Activated naive CD4-positive, alpha-beta T cell treated with anti-CD3 and anti-CD28 coated beads, Interleukin-2, amount 10 ng/mL, durations not matched to agents 7 days and 5 days (primary cell): ENCODE results near the gene DUSP19.
"Not testable (repeated sequence)": the region's sequence is repeated elsewhere in the genome, so short reads cannot be mapped to it uniquely, and the experiment has no call there.

Source experiments
- CTCF ChIA-PET: fragments of 350-600 bp; sonication (Branson Sonifier 250); formaldehyde crosslinking; loops from one replicate; lab custom pipeline; 2021; ENCODE audit warnings: antibody characterized with exemption; lab: Charles Lee
- DNase-seq: peaks from one replicate; pipeline ENCODE4 v3.0.0-alpha.2; 2020
- H3K27ac Mint-ChIP-seq: one replicate; pipeline ENCODE4 v1.8.0; 2021; ENCODE audit warnings: mild to moderate bottlenecking, moderate library complexity, mixed read lengths
- H3K27me3 Mint-ChIP-seq: one replicate; pipeline ENCODE4 v1.8.0; 2021; ENCODE audit warnings: mild to moderate bottlenecking, mixed read lengths
- H3K36me3 Mint-ChIP-seq: one replicate; pipeline ENCODE4 v1.8.0; 2021; ENCODE audit warnings: mixed read lengths
- H3K4me1 Mint-ChIP-seq: one replicate; pipeline ENCODE4 v1.8.0; 2021; ENCODE audit warnings: mixed read lengths
- H3K4me3 Mint-ChIP-seq: one replicate; pipeline ENCODE4 v1.8.0; 2021; ENCODE audit warnings: mild to moderate bottlenecking, moderate library complexity, mixed read lengths
- H3K9me3 Mint-ChIP-seq: one replicate; pipeline ENCODE4 v1.8.0; 2021; ENCODE audit warnings: mixed read lengths

The DUSP19 gene

GRCh38 chr2:183078464-183079138, at the start of gene DUSP19:
TSS of gene DUSP19 (plus strand) at chr2:183078747. CDS start at chr2:183078934, 187 bp downstream.
- CTCF ChIA-PET, result interaction anchor here (0.6 to 1.5 kb wide), 2 partner anchors 38 to 95 kb away, joined by 3 read pairs; no protein-coding TSS in a partner anchor
- Mint-ChIP-seq H3K4me3 (peak within 1 kb of the TSS; percentile 89), H3K27me3 (peaks cover 12% of the 10 kb centered on the region), H3K36me3 (no peaks in the 10 kb centered on the region), H3K9me3 (no peaks in the 10 kb centered on the region), H3K4me1 (peaks cover 13% of the 10 kb centered on the region), H3K27ac (peak within 1 kb of the TSS; percentile 3)
- peak; percentile 87 for DNase-seq

DNA sequence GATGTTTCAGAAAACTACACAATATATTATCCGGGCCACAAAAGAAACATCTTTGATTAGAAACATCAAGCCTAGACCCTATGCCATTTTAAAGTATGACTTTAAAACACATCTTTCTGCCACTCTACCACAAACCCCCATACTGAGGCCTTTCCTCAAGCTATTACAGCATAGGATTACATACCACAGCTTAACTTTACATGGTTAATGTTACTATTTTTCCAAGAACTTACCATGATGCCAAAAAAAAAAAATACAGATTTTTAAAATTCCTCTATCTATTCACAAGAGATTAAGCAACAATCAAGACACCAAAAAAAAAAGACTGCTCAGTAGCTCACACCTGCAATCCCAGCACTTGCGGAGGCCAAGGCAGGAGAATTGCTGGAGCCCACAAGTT, 49.3 kb upstream of the DUSP19 start:
- Mint-ChIP-seq H3K27ac (no peak overlapping the region), H3K4me1 (no peaks in the 10 kb centered on the region), H3K27me3 (peaks cover 42% of the 10 kb centered on the region), H3K36me3 (no peaks in the 10 kb centered on the region), H3K4me3 (no peak overlapping the region), H3K9me3 (no peaks in the 10 kb centered on the region)
- DNase-seq, result no peak
- CTCF ChIA-PET, result interaction anchor here (0.6 kb wide), 1 partner anchor 146 kb away, joined by 3 read pairs; no protein-coding TSS in a partner anchor

- H3K27me3 Mint-ChIP-seq, result peaks cover 53% of the 10 kb centered on the region
- H3K36me3 Mint-ChIP-seq, result no peaks in the 10 kb centered on the region
- H3K9me3 Mint-ChIP-seq, result no peaks in the 10 kb centered on the region
- no peak overlapping the region for H3K27ac Mint-ChIP-seq
- CTCF ChIA-PET, result interaction anchor here (0.9 to 1.0 kb wide), 2 partner anchors 9 to 15 kb away, joined by 3 read pairs; no protein-coding TSS in a partner anchor
- peaks cover 20% of the 10 kb centered on the region for H3K4me1 Mint-ChIP-seq
- DNase-seq, result no peak
- H3K4me3 Mint-ChIP-seq, result no peak overlapping the region
Observed at GRCh38 chr2:183031911-183032794, 46.4 kb upstream of the DUSP19 start.

DNA sequence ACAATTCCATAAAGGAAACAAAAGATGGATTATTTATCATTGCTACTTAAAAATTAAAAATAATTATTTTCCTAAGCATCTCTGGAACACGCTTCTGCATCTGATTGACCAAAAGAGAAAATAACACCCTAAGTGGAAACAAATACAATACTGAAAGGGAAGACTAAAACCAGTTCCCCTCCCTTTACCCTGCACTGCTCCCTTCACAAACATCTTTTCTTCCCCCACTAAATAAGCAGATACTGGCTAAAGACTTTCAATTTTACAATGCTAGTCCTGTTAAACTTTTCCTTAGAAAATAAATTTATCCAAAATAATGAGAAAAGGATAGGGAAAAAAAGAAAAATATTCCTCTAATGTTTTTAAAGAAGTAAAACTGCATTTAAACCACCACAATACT, 44.6 kb upstream of the DUSP19 start:
- no peak overlapping the region for H3K27ac Mint-ChIP-seq
- H3K27me3 Mint-ChIP-seq, result peaks cover 63% of the 10 kb centered on the region
- H3K36me3 Mint-ChIP-seq, result no peaks in the 10 kb centered on the region
- CTCF ChIA-PET, result no interaction called here
- no peak overlapping the region for H3K4me3 Mint-ChIP-seq
- no peaks in the 10 kb centered on the region for H3K9me3 Mint-ChIP-seq
- DNase-seq, result no peak
- H3K4me1 Mint-ChIP-seq, result peaks cover 28% of the 10 kb centered on the region

DNA sequence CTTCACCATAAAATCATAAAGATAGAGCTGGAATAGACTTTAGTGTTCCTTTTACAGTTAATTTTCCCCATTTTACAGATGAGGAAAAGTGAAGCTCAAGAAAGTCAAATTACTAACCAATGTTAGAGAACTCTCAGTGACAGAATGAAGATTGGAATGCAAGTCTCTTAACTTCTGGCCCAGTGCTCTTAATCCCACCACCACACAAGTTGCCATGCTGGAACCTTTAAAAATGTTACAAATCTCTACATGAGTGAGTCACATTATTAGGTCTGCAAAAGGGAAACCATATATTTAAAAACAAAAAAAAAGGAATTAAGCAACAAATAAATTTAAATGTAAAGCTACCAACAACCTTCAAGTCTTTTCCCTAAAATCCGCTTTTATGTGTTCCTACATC, 43.7 kb upstream of the DUSP19 start:
- DNase-seq, result no peak
- Mint-ChIP-seq H3K27me3 (peaks cover 63% of the 10 kb centered on the region), H3K9me3 (no peaks in the 10 kb centered on the region), H3K36me3 (no peaks in the 10 kb centered on the region), H3K4me3 (no peak overlapping the region), H3K27ac (no peak overlapping the region), H3K4me1 (peaks cover 35% of the 10 kb centered on the region)
- CTCF ChIA-PET, result interaction anchor here (0.7 kb wide), 1 partner anchor 55 kb away, joined by 3 read pairs; no protein-coding TSS in a partner anchor

DNA sequence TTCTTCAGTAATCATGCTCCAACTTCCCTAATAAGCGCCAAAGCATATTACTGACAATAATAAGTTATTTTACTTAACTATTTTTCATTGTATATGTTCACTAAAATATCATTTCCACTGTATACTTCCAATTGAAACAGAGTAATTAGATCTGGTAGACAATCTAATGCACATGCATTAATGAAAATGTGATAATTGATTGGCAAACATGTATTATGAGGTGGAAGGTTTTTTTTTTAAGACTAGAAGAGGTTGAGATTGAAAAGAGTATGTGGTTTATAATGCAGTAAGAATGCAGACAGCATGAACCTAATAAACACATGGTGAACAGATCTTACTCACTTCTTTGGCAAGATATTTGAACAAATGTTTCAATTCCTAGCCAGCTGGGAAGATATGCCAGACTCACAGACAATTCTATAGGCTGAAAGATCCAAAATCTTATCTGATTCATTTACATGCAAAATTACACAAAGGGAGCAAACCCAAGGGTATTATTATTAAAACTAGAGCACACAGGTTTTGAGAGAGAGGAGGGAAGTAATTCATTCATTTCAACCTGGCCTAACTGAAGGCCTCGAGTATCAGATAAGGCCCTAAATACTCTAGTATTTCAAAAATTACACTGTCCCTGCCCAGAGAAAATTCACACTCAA, 43.1 kb upstream of the DUSP19 start:
- CTCF ChIA-PET, result interaction anchor here (0.7 kb wide), 1 partner anchor 54 kb away, joined by 3 read pairs; no protein-coding TSS in a partner anchor
- Mint-ChIP-seq H3K9me3 (no peaks in the 10 kb centered on the region), H3K4me3 (no peak overlapping the region), H3K36me3 (no peaks in the 10 kb centered on the region), H3K27ac (no peak overlapping the region), H3K27me3 (peaks cover 62% of the 10 kb centered on the region), H3K4me1 (peaks cover 36% of the 10 kb centered on the region)
- DNase-seq, result no peak

DNA sequence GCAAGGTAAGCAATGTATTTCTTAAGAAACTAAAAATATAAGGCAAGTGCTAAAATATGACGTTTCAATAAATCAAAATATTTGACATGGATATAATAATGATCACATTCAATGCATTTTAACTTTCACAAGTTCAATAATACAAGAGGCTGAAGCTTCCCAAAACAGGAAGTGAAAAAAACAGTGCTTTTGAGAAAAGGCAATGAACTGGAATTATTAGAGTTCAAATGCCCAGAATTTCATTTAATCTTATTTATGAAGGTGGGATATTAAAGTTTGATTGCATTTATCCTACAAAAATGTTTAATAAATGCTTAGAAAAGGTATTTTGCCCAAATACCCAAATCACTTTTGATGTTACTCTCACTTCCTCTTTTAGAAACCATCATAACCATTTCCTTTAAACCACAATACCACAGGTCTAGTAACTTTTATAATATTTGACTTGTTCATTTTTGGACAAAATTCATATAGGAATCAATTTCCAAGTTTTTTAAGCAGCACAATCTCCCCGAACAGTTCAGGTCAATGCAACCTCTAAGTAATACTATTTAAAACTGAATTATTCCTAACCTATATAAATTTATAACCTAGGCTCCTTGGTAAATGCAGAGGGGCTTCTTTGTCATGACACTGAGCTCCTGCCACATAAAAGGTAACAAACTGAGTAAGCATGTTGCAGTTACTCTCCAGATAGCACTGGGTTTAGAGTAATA, 42.4 kb upstream of the DUSP19 start:
- peaks cover 68% of the 10 kb centered on the region for H3K27me3 Mint-ChIP-seq
- H3K9me3 Mint-ChIP-seq, result no peaks in the 10 kb centered on the region
- CTCF ChIA-PET, result no interaction called here
- peak overlapping the region; percentile 16 for H3K27ac Mint-ChIP-seq
- no peaks in the 10 kb centered on the region for H3K36me3 Mint-ChIP-seq
- peaks cover 36% of the 10 kb centered on the region for H3K4me1 Mint-ChIP-seq
- no peak for DNase-seq
- H3K4me3 Mint-ChIP-seq, result no peak overlapping the region

GRCh38 chr2:183037074-183037552, 41.4 kb upstream of the DUSP19 start:
- CTCF ChIA-PET, result no interaction called here
- DNase-seq, result no peak
- no peaks in the 10 kb centered on the region for H3K9me3 Mint-ChIP-seq
- H3K4me1 Mint-ChIP-seq, result peaks cover 36% of the 10 kb centered on the region
- H3K27ac Mint-ChIP-seq, result peak overlapping the region; percentile 49
- H3K27me3 Mint-ChIP-seq, result peaks cover 73% of the 10 kb centered on the region
- H3K4me3 Mint-ChIP-seq, result peak overlapping the region; percentile 28
- H3K36me3 Mint-ChIP-seq, result no peaks in the 10 kb centered on the region

DNA sequence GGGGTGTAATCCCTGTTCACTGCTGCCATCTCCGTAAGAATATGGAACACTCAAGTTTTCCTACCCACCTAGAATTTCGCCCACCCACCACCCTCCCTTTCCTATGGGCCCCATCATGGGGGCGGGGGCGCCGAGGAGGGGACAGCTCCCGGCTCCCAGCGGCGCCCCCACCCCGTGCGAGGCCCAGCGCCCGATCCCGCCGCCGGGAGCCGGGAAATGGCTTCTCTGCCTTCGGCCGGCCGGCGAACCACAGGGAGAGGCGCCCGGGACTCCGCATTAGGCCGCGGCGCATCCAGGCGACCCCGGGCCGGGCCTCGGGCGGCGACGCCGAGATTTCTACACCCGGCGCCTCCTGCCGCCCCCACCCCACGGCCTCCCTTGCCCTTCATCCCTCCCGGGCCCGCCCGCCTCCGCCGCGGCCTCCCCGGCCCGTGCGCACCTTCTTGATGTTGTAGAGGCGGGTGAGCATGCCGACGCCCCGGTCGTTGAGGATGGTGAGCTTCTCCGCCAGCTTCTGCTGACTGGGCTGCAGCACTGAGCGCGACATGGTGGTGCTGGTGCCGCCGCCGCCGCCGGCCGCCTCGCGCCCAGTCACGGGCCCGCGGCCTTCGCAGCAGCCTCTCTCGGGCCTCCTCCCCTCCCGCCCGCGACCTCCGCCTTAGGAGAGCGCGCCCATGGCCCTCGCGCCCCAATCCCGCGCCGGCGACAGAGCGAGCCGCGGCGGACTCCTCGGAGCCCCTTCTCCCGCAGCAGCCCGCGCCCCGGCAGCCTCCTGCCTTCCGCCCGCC, 40.8 kb upstream of the DUSP19 start:
- Mint-ChIP-seq H3K9me3 (no peaks in the 10 kb centered on the region), H3K4me1 (peaks cover 36% of the 10 kb centered on the region), H3K4me3 (peak overlapping the region; percentile 41), H3K27me3 (peaks cover 68% of the 10 kb centered on the region), H3K36me3 (no peaks in the 10 kb centered on the region), H3K27ac (peak overlapping the region; percentile 49)
- CTCF ChIA-PET, result no interaction called here
- peak; percentile 52 for DNase-seq

DNA sequence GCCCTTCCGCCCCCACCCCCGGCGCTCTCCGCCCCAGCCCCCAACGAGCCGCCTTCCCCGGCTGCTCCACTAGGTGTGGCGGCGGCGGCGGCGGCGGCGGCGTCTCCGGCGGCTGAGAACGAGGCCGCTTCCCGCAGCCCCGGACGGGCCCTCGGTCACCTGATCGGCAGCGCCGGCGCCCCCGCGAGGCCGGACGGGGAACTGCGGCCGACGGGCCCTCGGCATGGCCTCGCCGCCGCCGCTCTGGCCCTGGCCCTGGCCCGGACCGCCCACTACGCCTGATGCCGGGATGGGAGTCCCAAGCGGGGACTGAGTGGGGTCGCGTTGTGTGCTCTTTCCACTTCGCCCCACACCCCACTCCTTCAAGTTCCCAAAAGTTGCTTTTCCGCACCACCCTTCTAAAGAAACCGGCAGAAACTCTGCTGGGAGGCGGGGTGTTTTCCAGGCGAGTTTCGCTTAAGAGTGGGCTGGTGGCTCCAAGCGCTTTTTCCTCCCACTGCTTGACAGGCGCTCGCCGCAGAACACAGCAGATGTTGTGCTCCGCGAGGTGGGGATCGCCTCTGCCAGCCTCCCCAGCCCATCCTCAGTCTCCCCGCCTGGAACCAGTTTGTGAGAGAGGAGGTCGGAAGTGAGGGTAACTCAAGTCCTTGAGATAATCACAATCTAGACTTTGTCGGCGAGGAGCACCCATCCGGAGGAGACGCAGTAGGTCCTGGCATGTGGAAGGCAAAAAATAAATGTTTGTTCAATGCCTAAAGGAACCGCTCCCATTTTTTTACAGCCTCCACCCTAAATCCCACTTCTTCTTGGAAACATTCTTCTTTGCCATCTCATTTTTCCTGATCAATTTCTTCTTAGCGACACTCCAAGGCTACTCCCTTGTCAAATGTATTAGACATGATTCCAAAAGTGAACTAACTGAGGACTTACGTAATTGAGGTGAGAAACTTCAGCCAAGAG, 39.9 kb upstream of the DUSP19 start, which contains the start of gene NCKAP1:
TSS of gene NCKAP1 (minus strand) at position 117 of the 960 bp plus-strand sequence. CDS start 358 bp downstream, outside the sequence.
- Mint-ChIP-seq H3K36me3 (no peaks in the 10 kb centered on the region), H3K27ac (peak within 1 kb of the TSS; percentile 49), H3K4me3 (peak within 1 kb of the TSS; percentile 74), H3K4me1 (peaks cover 36% of the 10 kb centered on the region), H3K9me3 (no peaks in the 10 kb centered on the region), H3K27me3 (peaks cover 64% of the 10 kb centered on the region)
- CTCF ChIA-PET, result no interaction called here
- peak; percentile 80 for DNase-seq

DNA sequence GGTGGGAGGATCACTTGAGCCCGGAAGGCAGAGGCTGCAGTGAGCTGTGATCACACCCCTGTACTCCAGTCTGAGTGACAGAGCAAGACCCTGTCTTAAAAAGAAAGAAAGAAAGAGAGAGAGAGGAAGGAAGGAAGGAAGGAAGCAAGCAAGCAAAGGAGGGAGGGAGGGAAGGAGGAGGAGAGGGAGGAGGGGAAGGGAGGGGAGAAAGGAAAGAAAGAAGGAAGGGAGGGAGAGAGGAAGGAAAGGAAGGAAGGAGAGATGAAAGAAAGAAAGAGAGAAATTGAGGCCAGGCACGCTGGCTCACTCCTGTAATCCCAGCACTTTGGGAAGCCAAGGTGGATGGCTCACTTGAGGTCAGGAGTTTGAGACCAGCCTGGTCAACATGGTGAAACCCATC, 37.9 kb upstream of the DUSP19 start:
- peaks cover 71% of the 10 kb centered on the region for H3K27me3 Mint-ChIP-seq
- H3K9me3 Mint-ChIP-seq, result no peaks in the 10 kb centered on the region
- H3K36me3 Mint-ChIP-seq, result no peaks in the 10 kb centered on the region
- H3K4me3 Mint-ChIP-seq, result no peak overlapping the region
- CTCF ChIA-PET, result interaction anchor here (1.2 to 1.3 kb wide), 2 partner anchors 10 to 38 kb away, joined by 3 to 5 read pairs; partner anchors contain the start of gene DUSP19
- no peak for DNase-seq
- peaks cover 32% of the 10 kb centered on the region for H3K4me1 Mint-ChIP-seq
- no peak overlapping the region for H3K27ac Mint-ChIP-seq

GRCh38 chr2:183043580-183043979, 35.0 kb upstream of the DUSP19 start:
- H3K9me3 Mint-ChIP-seq, H3K27ac Mint-ChIP-seq, H3K4me3 Mint-ChIP-seq, DNase-seq, H3K36me3 Mint-ChIP-seq: not testable (repeated sequence)
- H3K27me3 Mint-ChIP-seq, result peaks cover 60% of the 10 kb centered on the region
- CTCF ChIA-PET, result interaction anchor here (0.5 kb wide), 1 partner anchor 23 kb away, joined by 3 read pairs; no protein-coding TSS in a partner anchor
- H3K4me1 Mint-ChIP-seq, result peaks cover 12% of the 10 kb centered on the region
